ENCODE measurements around the gene ESPNL. TPM values are rescaled to one million over a fixed set of nuclear protein-coding genes. Genes with fewer than 3 reads are reported as not detected.

ESPNL gene
- total and polyA plus RNA-seq, 4 donors: 0.08 to 0.59 (median 0.35) TPM

DNA sequence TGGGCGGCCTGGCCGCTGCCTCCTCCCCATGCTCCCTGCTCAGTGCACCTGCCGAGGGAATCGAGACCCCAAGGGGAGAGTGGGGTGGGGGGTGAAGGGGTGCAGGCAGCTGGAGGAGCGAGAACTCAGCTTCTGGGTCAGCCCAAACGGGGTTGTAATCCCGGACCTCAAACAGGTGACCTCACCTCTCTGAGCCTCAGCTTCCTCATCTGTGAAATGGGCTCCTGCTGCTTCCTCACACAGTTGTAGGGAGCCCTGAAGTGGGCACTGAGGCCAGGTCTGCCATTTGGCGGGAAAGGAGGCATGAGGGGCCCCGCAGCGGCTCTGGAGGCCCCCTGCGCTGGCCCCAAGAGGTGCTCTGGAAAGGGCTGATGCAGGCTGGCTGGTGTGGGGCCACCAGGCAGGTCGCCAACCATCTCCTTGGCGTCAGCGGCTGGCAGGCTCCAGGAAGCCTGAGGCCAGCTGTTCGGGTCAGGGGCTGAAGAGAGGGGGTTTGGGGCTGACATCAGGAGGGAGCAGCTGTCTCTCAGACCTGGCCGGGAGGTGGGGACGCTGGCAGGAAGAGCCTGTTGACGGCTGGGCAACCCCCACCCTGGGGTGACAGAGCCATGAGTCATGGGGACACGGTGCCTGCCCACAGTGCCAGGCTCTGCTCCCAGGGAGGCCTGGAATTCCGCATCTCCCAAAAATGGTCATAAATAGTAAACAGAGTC, 43.3 kb downstream of the ESPNL start:
- 82% methylated on average over 20 of the region's 20 CpGs for WGBS
- Histone ChIP-seq H3K36me3 (ENCODE audit: control insufficient read depth in 4 of 4, insufficient read depth in 3 of 4, low read depth in 1 of 4, low read length in 3 of 4) (no peaks in the 10 kb centered on the region), H3K9me3 (ENCODE audit: control insufficient read depth in 4 of 4, low read length in 3 of 4) (no peaks in the 10 kb centered on the region), H3K27ac (ENCODE audit: low read depth in 1 of 2, low read length in 2 of 2) (no peak overlapping the region), H3K9ac (ENCODE audit: low read depth in 1 of 2, low read length in 2 of 2) (no peak overlapping the region), H3K4me1 (ENCODE audit: control insufficient read depth in 4 of 4, insufficient read depth in 4 of 4, low read length in 3 of 4) (no peaks in the 10 kb centered on the region), H3K27me3 (ENCODE audit: control insufficient read depth in 4 of 4, insufficient read depth in 4 of 4, low read length in 3 of 4) (no peaks in the 10 kb centered on the region), H3K4me3 (ENCODE audit: low read depth in 1 of 3, low read length in 3 of 3) (no peak overlapping the region)
- TF ChIP-seq YY1 (IDR thresholded peaks at IDR 0.05): no peak
- no peak for TF ChIP-seq FOXA1 (IDR thresholded peaks at IDR 0.05)
- TF ChIP-seq, protein P1, sequence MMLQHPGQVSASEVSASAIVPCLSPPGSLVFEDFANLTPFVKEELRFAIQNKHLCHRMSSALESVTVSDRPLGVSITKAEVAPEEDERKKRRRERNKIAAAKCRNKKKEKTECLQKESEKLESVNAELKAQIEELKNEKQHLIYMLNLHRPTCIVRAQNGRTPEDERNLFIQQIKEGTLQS (IDR thresholded peaks at IDR 0.05): no peak
- TF ChIP-seq, protein P2, sequence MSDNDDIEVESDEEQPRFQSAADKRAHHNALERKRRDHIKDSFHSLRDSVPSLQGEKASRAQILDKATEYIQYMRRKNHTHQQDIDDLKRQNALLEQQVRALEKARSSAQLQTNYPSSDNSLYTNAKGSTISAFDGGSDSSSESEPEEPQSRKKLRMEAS (IDR thresholded peaks at IDR 0.05): no peak
- TF ChIP-seq GABPA (IDR thresholded peaks at IDR 0.05 in 1 of 2, conservative IDR thresholded peaks at IDR 0.05 in 1 of 2): no peak
- no peak for TF ChIP-seq RAD21 (IDR thresholded peaks at IDR 0.05)
- TF ChIP-seq RXRA (IDR thresholded peaks at IDR 0.05): no peak
- no peak for TF ChIP-seq HNF4A (conservative IDR thresholded peaks at IDR 0.05)
- TF ChIP-seq HNF4G (IDR thresholded peaks at IDR 0.05): no peak
- DNase-seq (ENCODE audit: low spot score): no peak

DNA sequence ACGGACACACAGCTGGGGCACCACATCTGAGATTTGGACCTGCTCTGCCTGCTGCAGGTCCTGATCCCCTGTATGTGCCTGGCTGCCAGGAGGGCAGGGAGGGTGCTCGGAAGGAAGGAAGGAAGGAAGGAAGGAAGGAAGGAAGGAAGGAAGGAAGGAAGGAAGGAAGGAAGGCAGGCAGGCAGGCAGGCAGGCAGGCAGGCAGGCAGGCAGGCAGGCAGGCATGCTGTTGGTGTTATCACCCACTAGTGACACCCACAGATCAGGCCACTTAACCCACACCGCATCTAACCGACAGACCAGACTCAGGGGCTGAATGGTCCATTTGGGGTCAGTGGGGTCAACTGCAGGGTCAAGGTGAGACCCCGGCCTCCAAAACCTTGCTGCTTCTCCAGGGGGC, 44.1 kb downstream of the ESPNL start:
- Histone ChIP-seq H3K36me3 (ENCODE audit: control insufficient read depth in 4 of 4, insufficient read depth in 3 of 4, low read depth in 1 of 4, low read length in 3 of 4) (no peaks in the 10 kb centered on the region), H3K4me1 (ENCODE audit: control insufficient read depth in 4 of 4, insufficient read depth in 4 of 4, low read length in 3 of 4) (no peaks in the 10 kb centered on the region), H3K27ac (ENCODE audit: low read depth in 1 of 2, low read length in 2 of 2) (no peak overlapping the region), H3K9ac (ENCODE audit: low read depth in 1 of 2, low read length in 2 of 2) (no peak overlapping the region), H3K27me3 (ENCODE audit: control insufficient read depth in 4 of 4, insufficient read depth in 4 of 4, low read length in 3 of 4) (no peaks in the 10 kb centered on the region), H3K9me3 (ENCODE audit: control insufficient read depth in 4 of 4, low read length in 3 of 4) (no peaks in the 10 kb centered on the region), H3K4me3 (ENCODE audit: low read depth in 1 of 3, low read length in 3 of 3) (no peak overlapping the region)
- DNase-seq (ENCODE audit: low spot score): no peak
- TF ChIP-seq JUND (IDR thresholded peaks at IDR 0.05) (no peak), GABPA (IDR thresholded peaks at IDR 0.05 in 1 of 2, conservative IDR thresholded peaks at IDR 0.05 in 1 of 2) (no peak), TAF1 (conservative IDR thresholded peaks at IDR 0.05) (no peak), FOXA2 (IDR thresholded peaks at IDR 0.05) (no peak), EGR1 (IDR thresholded peaks at IDR 0.05; ENCODE audit: low read depth in 2 of 2) (no peak), FOXA1 (IDR thresholded peaks at IDR 0.05) (no peak), YY1 (IDR thresholded peaks at IDR 0.05) (no peak), RXRA (IDR thresholded peaks at IDR 0.05) (no peak)
- TF ChIP-seq, protein P1 (IDR thresholded peaks at IDR 0.05): no peak
- TF ChIP-seq, protein P3, sequence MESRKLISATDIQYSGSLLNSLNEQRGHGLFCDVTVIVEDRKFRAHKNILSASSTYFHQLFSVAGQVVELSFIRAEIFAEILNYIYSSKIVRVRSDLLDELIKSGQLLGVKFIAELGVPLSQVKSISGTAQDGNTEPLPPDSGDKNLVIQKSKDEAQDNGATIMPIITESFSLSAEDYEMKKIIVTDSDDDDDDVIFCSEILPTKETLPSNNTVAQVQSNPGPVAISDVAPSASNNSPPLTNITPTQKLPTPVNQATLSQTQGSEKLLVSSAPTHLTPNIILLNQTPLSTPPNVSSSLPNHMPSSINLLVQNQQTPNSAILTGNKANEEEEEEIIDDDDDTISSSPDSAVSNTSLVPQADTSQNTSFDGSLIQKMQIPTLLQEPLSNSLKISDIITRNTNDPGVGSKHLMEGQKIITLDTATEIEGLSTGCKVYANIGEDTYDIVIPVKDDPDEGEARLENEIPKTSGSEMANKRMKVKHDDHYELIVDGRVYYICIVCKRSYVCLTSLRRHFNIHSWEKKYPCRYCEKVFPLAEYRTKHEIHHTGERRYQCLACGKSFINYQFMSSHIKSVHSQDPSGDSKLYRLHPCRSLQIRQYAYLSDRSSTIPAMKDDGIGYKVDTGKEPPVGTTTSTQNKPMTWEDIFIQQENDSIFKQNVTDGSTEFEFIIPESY (IDR thresholded peaks at IDR 0.05): no peak
- TF ChIP-seq, protein P2 (IDR thresholded peaks at IDR 0.05): no peak
- WGBS: 89% methylated on average over 5 of the region's 5 CpGs

DNA sequence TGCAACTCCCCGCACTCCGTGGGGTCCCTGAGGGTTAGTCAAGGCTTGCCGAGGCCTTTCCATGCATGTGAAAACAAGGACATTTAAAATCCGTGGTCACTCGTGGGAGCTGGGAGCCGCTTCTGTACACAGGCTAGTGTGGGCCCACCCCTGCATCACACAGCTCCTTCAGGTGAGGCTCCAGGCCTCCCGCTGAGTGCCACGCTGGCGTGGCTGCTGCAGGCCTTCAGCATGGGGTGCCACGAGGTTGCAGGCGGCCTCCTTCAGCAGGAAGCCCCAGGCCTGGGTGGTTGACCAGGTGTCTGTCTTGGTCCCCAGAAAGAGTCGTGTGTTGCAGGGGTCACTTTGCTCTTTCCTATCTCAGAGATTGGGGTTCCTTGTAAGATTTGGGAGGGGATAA, 44.9 kb downstream of the ESPNL start:
- DNase-seq (ENCODE audit: low spot score): no peak
- Histone ChIP-seq H3K9me3 (ENCODE audit: control insufficient read depth in 4 of 4, low read length in 3 of 4) (no peaks in the 10 kb centered on the region), H3K27ac (ENCODE audit: low read depth in 1 of 2, low read length in 2 of 2) (no peak overlapping the region), H3K9ac (ENCODE audit: low read depth in 1 of 2, low read length in 2 of 2) (no peak overlapping the region), H3K4me3 (ENCODE audit: low read depth in 1 of 3, low read length in 3 of 3) (no peak overlapping the region), H3K27me3 (ENCODE audit: control insufficient read depth in 4 of 4, insufficient read depth in 4 of 4, low read length in 3 of 4) (no peaks in the 10 kb centered on the region), H3K36me3 (ENCODE audit: control insufficient read depth in 4 of 4, insufficient read depth in 3 of 4, low read depth in 1 of 4, low read length in 3 of 4) (no peaks in the 10 kb centered on the region), H3K4me1 (ENCODE audit: control insufficient read depth in 4 of 4, insufficient read depth in 4 of 4, low read length in 3 of 4) (no peaks in the 10 kb centered on the region)
- TF ChIP-seq EGR1 (IDR thresholded peaks at IDR 0.05; ENCODE audit: low read depth in 2 of 2) (no peak), RXRA (IDR thresholded peaks at IDR 0.05) (no peak), HNF4G (IDR thresholded peaks at IDR 0.05) (no peak)
- TF ChIP-seq, protein P4, sequence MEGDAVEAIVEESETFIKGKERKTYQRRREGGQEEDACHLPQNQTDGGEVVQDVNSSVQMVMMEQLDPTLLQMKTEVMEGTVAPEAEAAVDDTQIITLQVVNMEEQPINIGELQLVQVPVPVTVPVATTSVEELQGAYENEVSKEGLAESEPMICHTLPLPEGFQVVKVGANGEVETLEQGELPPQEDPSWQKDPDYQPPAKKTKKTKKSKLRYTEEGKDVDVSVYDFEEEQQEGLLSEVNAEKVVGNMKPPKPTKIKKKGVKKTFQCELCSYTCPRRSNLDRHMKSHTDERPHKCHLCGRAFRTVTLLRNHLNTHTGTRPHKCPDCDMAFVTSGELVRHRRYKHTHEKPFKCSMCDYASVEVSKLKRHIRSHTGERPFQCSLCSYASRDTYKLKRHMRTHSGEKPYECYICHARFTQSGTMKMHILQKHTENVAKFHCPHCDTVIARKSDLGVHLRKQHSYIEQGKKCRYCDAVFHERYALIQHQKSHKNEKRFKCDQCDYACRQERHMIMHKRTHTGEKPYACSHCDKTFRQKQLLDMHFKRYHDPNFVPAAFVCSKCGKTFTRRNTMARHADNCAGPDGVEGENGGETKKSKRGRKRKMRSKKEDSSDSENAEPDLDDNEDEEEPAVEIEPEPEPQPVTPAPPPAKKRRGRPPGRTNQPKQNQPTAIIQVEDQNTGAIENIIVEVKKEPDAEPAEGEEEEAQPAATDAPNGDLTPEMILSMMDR (IDR thresholded peaks at IDR 0.05; ENCODE audit: low read depth, low read length, missing input control): no peak
- WGBS: 84% methylated on average over 12 of the region's 12 CpGs
